Large intestine (tissue), 3 donors: Measurements from ENCODE around the gene ABLIM2. TPM values are rescaled to one million over a fixed set of nuclear protein-coding genes. Genes with fewer than 3 reads are reported as not detected.

ENCODE experiments used
- DNase-seq, 2 donors: peaks; one replicate each; pipeline versions ENCODE4 v3.0.0 to v3.0.0-alpha.2; 2013
- H3K27ac ChIP-seq: one replicate; pipeline ENCODE4 v1.5.1; 2013; ENCODE audit warnings: low read length
- H3K27me3 ChIP-seq: 2 replicates; pipeline ENCODE4 v1.6.1; 2013; ENCODE audit warnings: low read length; ENCODE audit not compliant: control insufficient read depth, insufficient read depth
- H3K36me3 ChIP-seq: 2 replicates; pipeline ENCODE4 v1.6.1; 2013; ENCODE audit warnings: low read length; ENCODE audit not compliant: control insufficient read depth, insufficient read depth
- H3K4me1 ChIP-seq: one replicate; pipeline ENCODE4 v1.6.1; 2013; ENCODE audit warnings: low read length; ENCODE audit not compliant: control insufficient read depth, insufficient read depth
- H3K4me3 ChIP-seq: one replicate; pipeline ENCODE4 v1.5.1; 2013; ENCODE audit warnings: low read length
- H3K9me3 ChIP-seq: one replicate; pipeline ENCODE4 v1.6.1; 2013; ENCODE audit warnings: mild to moderate bottlenecking, low read depth, low read length, moderate library complexity; ENCODE audit not compliant: control insufficient read depth
- WGBS: methylation state at CpG from one replicate; pipeline ENCODE4 v1.1.5; 2013; ENCODE audit warnings: low lambda C conversion rate; ENCODE audit not compliant: insufficient coverage; 5-methylcytosine and 5-hydroxymethylcytosine counted together
- polyA plus RNA-seq: library from polyadenylated mRNA; unstranded; fragments of 120-200 nt; gene quantifications from one replicate; pipeline ENCODE4 v1.2.1, GENCODE V29; 2013

ABLIM2 gene
- polyA plus RNA-seq, 1 donor, result 5.9 TPM

- Histone ChIP-seq H3K36me3 (no peaks in the 10 kb centered on the region), H3K4me1 (no peaks in the 10 kb centered on the region), H3K27me3 (peaks cover 2% of the 10 kb centered on the region), H3K9me3 (no peaks in the 10 kb centered on the region), H3K27ac (no peak overlapping the region), H3K4me3 (no peak overlapping the region)
- WGBS, result no CpG with 5 or more reads among the region's 3 CpGs
- no peak for DNase-seq
Observed at GRCh38 chr4:8174970-8175369, 16.4 kb upstream of the ABLIM2 start.

GRCh38 chr4:8173492-8174242 is 15.1 kb upstream of the ABLIM2 start:
- H3K4me3 ChIP-seq, result no peak overlapping the region
- H3K27ac ChIP-seq, result no peak overlapping the region
- no peak for DNase-seq
- no CpG with 5 or more reads among the region's 13 CpGs for WGBS
- no peaks in the 10 kb centered on the region for H3K36me3 ChIP-seq
- no peaks in the 10 kb centered on the region for H3K9me3 ChIP-seq
- no peaks in the 10 kb centered on the region for H3K4me1 ChIP-seq
- peaks cover 2% of the 10 kb centered on the region for H3K27me3 ChIP-seq

- Histone ChIP-seq H3K4me1 (no peaks in the 10 kb centered on the region), H3K9me3 (no peaks in the 10 kb centered on the region), H3K27ac (no peak overlapping the region), H3K4me3 (no peak overlapping the region), H3K27me3 (peaks cover 2% of the 10 kb centered on the region), H3K36me3 (no peaks in the 10 kb centered on the region)
- WGBS, result no CpG with 5 or more reads among the region's 36 CpGs
- DNase-seq, result no peak
Observed at GRCh38 chr4:8171984-8172924, 13.6 kb upstream of the ABLIM2 start.

GRCh38 chr4:8171266-8171665 is 12.7 kb upstream of the ABLIM2 start:
- no peak overlapping the region for H3K27ac ChIP-seq
- H3K27me3 ChIP-seq, result peaks cover 2% of the 10 kb centered on the region
- no peak for DNase-seq
- H3K36me3 ChIP-seq, result no peaks in the 10 kb centered on the region
- no CpG with 5 or more reads among the region's 7 CpGs for WGBS
- H3K9me3 ChIP-seq, result peaks cover 3% of the 10 kb centered on the region
- H3K4me3 ChIP-seq, result no peak overlapping the region
- H3K4me1 ChIP-seq, result no peaks in the 10 kb centered on the region

GRCh38 chr4:8170341-8170740 is 11.7 kb upstream of the ABLIM2 start:
- H3K4me1 ChIP-seq, result no peaks in the 10 kb centered on the region
- H3K9me3 ChIP-seq, result peaks cover 4% of the 10 kb centered on the region

GRCh38 chr4:8169763-8170162 is 11.2 kb upstream of the ABLIM2 start:
- no peak overlapping the region for H3K4me3 ChIP-seq
- WGBS, result no CpG with 5 or more reads among the region's 3 CpGs
- H3K9me3 ChIP-seq, result peaks cover 4% of the 10 kb centered on the region
- no peak for DNase-seq
- H3K27me3 ChIP-seq, result peaks cover 8% of the 10 kb centered on the region
- H3K4me1 ChIP-seq, result no peaks in the 10 kb centered on the region
- no peak overlapping the region for H3K27ac ChIP-seq
- no peaks in the 10 kb centered on the region for H3K36me3 ChIP-seq

More at GRCh38 chr4:8170341-8170740, 11.7 kb upstream of the ABLIM2 start:
- no CpG with 5 or more reads among the region's 11 CpGs for WGBS
- DNase-seq, result no peak
- Histone ChIP-seq H3K4me3 (no peak overlapping the region), H3K27me3 (peaks cover 6% of the 10 kb centered on the region), H3K36me3 (no peaks in the 10 kb centered on the region), H3K27ac (no peak overlapping the region)

- H3K4me3 ChIP-seq, result no peak overlapping the region
- H3K27me3 ChIP-seq, result peaks cover 8% of the 10 kb centered on the region
- H3K4me1 ChIP-seq, result no peaks in the 10 kb centered on the region
- H3K36me3 ChIP-seq, result no peaks in the 10 kb centered on the region
- no CpG with 5 or more reads among the region's 5 CpGs for WGBS
- H3K9me3 ChIP-seq, result peaks cover 4% of the 10 kb centered on the region
- no peak overlapping the region for H3K27ac ChIP-seq
- DNase-seq, result no peak
Observed at GRCh38 chr4:8168832-8169598, 10.4 kb upstream of the ABLIM2 start.

- WGBS, result no CpG with 5 or more reads among the region's 1 CpG
- no peak overlapping the region for H3K4me3 ChIP-seq
- H3K27ac ChIP-seq, result no peak overlapping the region
- no peaks in the 10 kb centered on the region for H3K36me3 ChIP-seq
- H3K9me3 ChIP-seq, result peaks cover 4% of the 10 kb centered on the region
- H3K4me1 ChIP-seq, result no peaks in the 10 kb centered on the region
- DNase-seq, result no peak
- H3K27me3 ChIP-seq, result peaks cover 11% of the 10 kb centered on the region
Observed at GRCh38 chr4:8168232-8168631, 9.6 kb upstream of the ABLIM2 start.

- peaks cover 11% of the 10 kb centered on the region for H3K27me3 ChIP-seq
- no peak overlapping the region for H3K27ac ChIP-seq
- DNase-seq, result no peak
- no peaks in the 10 kb centered on the region for H3K4me1 ChIP-seq
- H3K9me3 ChIP-seq, result peaks cover 4% of the 10 kb centered on the region
- no CpG with 5 or more reads among the region's 2 CpGs for whole genome bisulfite sequencing
- no peaks in the 10 kb centered on the region for H3K36me3 ChIP-seq
- no peak overlapping the region for H3K4me3 ChIP-seq
Observed at GRCh38 chr4:8167815-8168214, 9.2 kb upstream of the ABLIM2 start.

GRCh38 chr4:8167291-8167690 is 8.7 kb upstream of the ABLIM2 start:
- no peak for DNase-seq
- WGBS, result no CpG with 5 or more reads among the region's 2 CpGs
- Histone ChIP-seq H3K4me1 (no peaks in the 10 kb centered on the region), H3K36me3 (no peaks in the 10 kb centered on the region), H3K27ac (no peak overlapping the region), H3K4me3 (no peak overlapping the region), H3K9me3 (peaks cover 4% of the 10 kb centered on the region), H3K27me3 (peaks cover 11% of the 10 kb centered on the region)
